Gastroesophageal sphincter (tissue), 3 donors: ENCODE data around the gene C1QTNF1.

Source experiments
- EP300 ChIP-seq: sonication (generic); formaldehyde crosslinking; IDR thresholded peaks from one replicate; pipeline ENCODE4 v1.6.1; 2017; ENCODE audit warnings: antibody characterized with exemption, mild to moderate bottlenecking
- POLR2A ChIP-seq, 2 donors: fragments of 450-650 bp; IDR thresholded peaks; one replicate each; pipeline ENCODE4 v1.6.1; 2017; ENCODE audit warnings: antibody characterized with exemption in 2 of 2, mild to moderate bottlenecking in 2 of 2, moderate library complexity in 1 of 2
- POLR2AphosphoS5 ChIP-seq: sonication (generic); formaldehyde crosslinking; IDR thresholded peaks from one replicate; pipeline ENCODE4 v1.6.1; 2017; ENCODE audit warnings: antibody characterized with exemption
- TF ChIP-seq, protein P1 (sequence below), 4 experiments: fragments of 200-600 bp in 2 of 4; fragments of 450-650 bp in 2 of 4; sonication (generic) in 1 of 4; IDR thresholded peaks; one replicate each; pipeline ENCODE4 v1.5.1; 2017 to 2019; ENCODE audit warnings: antibody characterized with exemption in 4 of 4, mild to moderate bottlenecking in 2 of 4, moderate library complexity in 2 of 4

DNA sequence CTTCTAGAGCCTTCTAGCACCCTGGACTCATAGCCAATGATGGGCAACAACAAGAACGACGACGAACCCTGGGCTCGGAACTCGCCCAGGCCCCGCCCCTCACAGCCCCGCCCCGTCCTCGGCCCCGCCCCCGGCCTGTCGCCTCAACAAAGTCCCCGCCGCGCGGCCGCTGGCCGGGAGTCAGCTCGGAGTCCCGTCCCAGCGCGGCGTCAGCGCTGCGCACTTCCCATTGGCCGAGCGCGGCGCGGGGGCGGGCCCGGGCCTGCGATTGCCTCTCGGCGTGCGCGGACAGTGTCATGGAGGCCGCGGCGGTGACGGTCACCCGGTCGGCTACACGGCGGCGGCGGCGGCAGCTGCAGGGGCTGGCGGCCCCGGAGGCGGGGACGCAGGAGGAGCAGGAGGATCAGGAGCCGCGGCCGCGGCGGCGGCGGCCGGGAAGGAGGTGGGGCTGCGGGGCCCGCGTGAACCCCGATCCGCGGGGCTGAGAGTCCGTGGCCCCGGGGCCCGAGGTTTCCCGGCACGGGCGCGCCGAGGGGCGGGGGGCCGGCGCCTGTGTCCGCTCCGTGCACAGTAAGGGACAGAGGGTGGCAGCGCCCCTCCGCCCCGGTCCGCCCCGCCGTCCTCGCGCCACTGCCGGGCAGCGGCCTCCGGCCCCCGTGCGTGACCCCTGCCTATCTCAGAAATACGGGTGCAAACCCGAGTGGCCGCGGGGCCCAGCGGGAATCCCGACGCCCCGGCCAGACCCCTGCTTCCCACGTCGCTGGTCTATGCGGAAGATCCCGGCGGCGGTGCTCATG lies 50.9 kb downstream of the C1QTNF1 start, which contains the start of gene ENGASE:
- TF ChIP-seq POLR2A (IDR thresholded peaks at IDR 0.05) = peak; percentile 28 to 55
- TF ChIP-seq, protein P1, sequence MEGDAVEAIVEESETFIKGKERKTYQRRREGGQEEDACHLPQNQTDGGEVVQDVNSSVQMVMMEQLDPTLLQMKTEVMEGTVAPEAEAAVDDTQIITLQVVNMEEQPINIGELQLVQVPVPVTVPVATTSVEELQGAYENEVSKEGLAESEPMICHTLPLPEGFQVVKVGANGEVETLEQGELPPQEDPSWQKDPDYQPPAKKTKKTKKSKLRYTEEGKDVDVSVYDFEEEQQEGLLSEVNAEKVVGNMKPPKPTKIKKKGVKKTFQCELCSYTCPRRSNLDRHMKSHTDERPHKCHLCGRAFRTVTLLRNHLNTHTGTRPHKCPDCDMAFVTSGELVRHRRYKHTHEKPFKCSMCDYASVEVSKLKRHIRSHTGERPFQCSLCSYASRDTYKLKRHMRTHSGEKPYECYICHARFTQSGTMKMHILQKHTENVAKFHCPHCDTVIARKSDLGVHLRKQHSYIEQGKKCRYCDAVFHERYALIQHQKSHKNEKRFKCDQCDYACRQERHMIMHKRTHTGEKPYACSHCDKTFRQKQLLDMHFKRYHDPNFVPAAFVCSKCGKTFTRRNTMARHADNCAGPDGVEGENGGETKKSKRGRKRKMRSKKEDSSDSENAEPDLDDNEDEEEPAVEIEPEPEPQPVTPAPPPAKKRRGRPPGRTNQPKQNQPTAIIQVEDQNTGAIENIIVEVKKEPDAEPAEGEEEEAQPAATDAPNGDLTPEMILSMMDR (IDR thresholded peaks at IDR 0.05) = no peak
- TF ChIP-seq POLR2AphosphoS5 = peak; percentile 1
- no peak for TF ChIP-seq EP300
